ENCODE results near the gene SLIT1. TPM values are rescaled to one million over a fixed set of nuclear protein-coding genes. Genes with fewer than 3 reads are reported as not detected.

The SLIT1 gene
- total RNA-seq, 6 experiments from 2014 or later: 0.04 to 0.29 (median 0.12) TPM; not detected in 1

DNA sequence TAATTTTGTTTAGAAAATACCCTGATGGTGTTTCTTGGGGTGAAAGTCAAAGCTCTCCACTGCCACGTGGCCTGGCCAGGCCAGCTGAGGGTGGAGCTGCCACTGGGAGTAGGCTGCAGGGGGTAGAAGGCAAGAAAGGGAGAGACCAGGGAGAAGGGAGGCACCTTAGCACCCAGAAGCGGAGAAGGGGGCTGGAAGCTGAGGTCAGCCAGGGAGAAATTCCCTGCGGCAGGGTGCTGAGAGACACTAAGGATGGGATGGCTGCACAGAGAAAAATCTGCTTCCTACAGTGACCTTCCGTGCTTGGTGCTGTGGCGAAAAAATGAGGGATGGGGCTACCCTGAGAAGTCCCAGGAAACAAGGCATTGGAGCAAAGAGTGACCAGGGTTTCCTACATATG lies 143.7 kb downstream of the SLIT1 start:
- DNase-seq (no peak), ATAC-seq (no peak)
- H3K4me3 ChIP-seq: no peak overlapping the region
- intact Hi-C loops (cut with DNase I): no loop called here
- TF ChIP-seq, protein P1, sequence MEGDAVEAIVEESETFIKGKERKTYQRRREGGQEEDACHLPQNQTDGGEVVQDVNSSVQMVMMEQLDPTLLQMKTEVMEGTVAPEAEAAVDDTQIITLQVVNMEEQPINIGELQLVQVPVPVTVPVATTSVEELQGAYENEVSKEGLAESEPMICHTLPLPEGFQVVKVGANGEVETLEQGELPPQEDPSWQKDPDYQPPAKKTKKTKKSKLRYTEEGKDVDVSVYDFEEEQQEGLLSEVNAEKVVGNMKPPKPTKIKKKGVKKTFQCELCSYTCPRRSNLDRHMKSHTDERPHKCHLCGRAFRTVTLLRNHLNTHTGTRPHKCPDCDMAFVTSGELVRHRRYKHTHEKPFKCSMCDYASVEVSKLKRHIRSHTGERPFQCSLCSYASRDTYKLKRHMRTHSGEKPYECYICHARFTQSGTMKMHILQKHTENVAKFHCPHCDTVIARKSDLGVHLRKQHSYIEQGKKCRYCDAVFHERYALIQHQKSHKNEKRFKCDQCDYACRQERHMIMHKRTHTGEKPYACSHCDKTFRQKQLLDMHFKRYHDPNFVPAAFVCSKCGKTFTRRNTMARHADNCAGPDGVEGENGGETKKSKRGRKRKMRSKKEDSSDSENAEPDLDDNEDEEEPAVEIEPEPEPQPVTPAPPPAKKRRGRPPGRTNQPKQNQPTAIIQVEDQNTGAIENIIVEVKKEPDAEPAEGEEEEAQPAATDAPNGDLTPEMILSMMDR (IDR thresholded peaks at IDR 0.05): no peak
- no peak for TF ChIP-seq POLR2A (IDR thresholded peaks at IDR 0.05)
- H3K9me3 ChIP-seq: no peaks in the 10 kb centered on the region
- H3K4me1 ChIP-seq: no peaks in the 10 kb centered on the region
- H3K36me3 ChIP-seq: no peaks in the 10 kb centered on the region
- WGBS (ENCODE audit: insufficient coverage, low coverage, low lambda C conversion rate, missing lambda C conversion rate): 80% methylated on average over 5 of the region's 5 CpGs
- no peak overlapping the region for H3K27ac ChIP-seq
- H3K27me3 ChIP-seq: no peaks in the 10 kb centered on the region

DNA sequence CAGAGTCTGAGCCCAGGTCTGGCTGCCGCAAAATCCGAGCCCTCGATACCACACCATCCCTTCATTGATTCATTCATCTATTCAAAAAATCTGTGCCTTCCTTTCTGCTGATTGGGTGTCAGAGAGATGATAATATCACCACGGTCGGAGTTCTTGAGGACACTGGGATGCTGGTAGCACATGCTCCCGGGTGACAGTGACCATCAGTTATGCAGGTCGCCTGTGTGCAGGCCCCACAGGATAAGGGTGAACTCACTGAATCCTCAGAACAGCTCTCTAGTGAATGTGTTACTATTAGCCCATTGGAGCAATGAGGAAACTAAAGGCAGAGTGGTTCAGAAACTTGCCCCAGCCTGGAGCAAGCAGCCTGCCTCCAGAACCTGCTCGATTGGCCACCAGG lies 145.1 kb downstream of the SLIT1 start:
- 64% methylated on average over 8 of the region's 8 CpGs for WGBS (ENCODE audit: insufficient coverage, low coverage, low lambda C conversion rate, missing lambda C conversion rate)
- no peak for DNase-seq
- intact Hi-C loops (cut with DNase I): no loop called here
- ATAC-seq: no peak
- TF ChIP-seq, protein P1 (IDR thresholded peaks at IDR 0.05): no peak
- TF ChIP-seq POLR2A (IDR thresholded peaks at IDR 0.05): no peak
- Histone ChIP-seq H3K9me3 (no peaks in the 10 kb centered on the region), H3K4me3 (no peak overlapping the region), H3K36me3 (no peaks in the 10 kb centered on the region), H3K4me1 (no peaks in the 10 kb centered on the region), H3K27me3 (no peaks in the 10 kb centered on the region), H3K27ac (no peak overlapping the region)

DNA sequence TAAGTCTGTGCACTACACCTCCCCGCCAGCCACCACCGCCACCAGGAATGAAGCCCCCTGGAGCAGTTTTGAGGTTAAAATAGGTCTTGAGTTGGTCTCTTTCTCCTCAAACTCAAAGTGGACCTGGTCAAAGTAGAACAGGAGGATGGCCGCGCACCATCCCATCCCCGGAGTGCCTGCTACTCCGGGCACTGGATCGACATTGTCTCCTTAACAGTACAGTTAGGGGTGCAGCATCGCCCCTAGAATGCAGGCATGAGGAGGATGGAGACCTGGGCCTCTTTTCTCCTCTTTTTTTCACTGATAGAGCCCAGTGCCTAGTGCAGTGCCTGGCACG lies 145.5 kb downstream of the SLIT1 start:
- H3K4me3 ChIP-seq: no peak overlapping the region
- intact Hi-C loops (cut with DNase I): no loop called here
- H3K9me3 ChIP-seq: no peaks in the 10 kb centered on the region
- H3K27ac ChIP-seq: no peak overlapping the region
- 57% methylated on average over 1 of the region's 9 CpGs for WGBS (ENCODE audit: insufficient coverage, low coverage, low lambda C conversion rate, missing lambda C conversion rate)
- ATAC-seq (no peak), DNase-seq (no peak)
- H3K27me3 ChIP-seq: no peaks in the 10 kb centered on the region
- no peak for TF ChIP-seq POLR2A (IDR thresholded peaks at IDR 0.05)
- TF ChIP-seq, protein P1 (IDR thresholded peaks at IDR 0.05): no peak
- H3K4me1 ChIP-seq: no peaks in the 10 kb centered on the region
- H3K36me3 ChIP-seq: no peaks in the 10 kb centered on the region

DNA sequence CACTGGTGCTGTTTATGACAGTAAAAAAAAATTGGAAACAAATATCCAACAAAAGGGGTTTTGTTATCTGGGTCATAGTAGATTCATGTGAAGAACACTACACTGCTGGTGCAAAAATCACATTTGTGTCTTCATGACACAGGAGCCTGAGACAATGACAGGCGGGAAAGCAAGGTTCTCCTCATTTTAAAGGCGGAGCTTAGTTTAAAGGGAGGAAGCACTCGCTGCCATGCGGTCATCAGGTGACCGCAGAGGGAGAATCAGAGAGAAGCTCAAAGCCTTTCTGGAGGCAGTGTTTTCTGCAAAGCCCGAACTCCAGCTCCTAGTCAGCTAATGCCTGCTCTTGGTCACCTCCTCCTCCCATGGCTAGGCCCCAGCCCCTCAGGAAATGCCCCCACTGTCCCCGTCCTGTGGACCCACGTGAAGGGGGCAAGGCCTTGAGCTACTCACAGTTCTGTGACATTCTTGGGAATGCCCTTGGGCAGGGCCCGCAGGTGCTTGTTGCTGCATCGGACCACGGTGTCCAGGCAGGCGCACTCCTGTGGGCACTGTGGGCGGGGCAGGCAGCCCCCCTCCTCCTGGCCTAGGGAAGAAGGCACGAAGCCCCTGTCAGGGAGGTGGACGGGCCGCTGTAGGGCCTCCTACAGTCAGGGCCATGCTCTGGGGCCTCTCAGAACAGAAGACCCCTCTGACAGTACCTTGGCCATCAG lies 146.1 kb downstream of the SLIT1 start:
- no peak for ATAC-seq
- TF ChIP-seq POLR2A (IDR thresholded peaks at IDR 0.05): no peak
- TF ChIP-seq, protein P1 (IDR thresholded peaks at IDR 0.05): no peak
- H3K9me3 ChIP-seq: no peaks in the 10 kb centered on the region
- WGBS (ENCODE audit: insufficient coverage, low coverage, low lambda C conversion rate, missing lambda C conversion rate): 100% methylated on average over 4 of the region's 16 CpGs
- intact Hi-C loops (cut with DNase I): no loop called here
- H3K36me3 ChIP-seq: no peaks in the 10 kb centered on the region
- DNase-seq: no peak
- no peak overlapping the region for H3K27ac ChIP-seq
- no peak overlapping the region for H3K4me3 ChIP-seq
- H3K4me1 ChIP-seq: no peaks in the 10 kb centered on the region
- no peaks in the 10 kb centered on the region for H3K27me3 ChIP-seq
